ENCODE results near the gene ALDH5A1. TPM values are rescaled to one million over a fixed set of nuclear protein-coding genes. Genes with fewer than 3 reads are reported as not detected.

The ALDH5A1 gene
- total and polyA plus RNA-seq, 7 donors = 3.5 to 41.7 (median 16.7) TPM

GRCh38 chr6:24540197-24540596 is 45.4 kb downstream of the ALDH5A1 start:
- Histone ChIP-seq H3K27me3 (ENCODE audit: insufficient read depth in 3 of 3, low read length in 2 of 3) (no peaks in the 10 kb centered on the region), H3K27ac (no peak overlapping the region), H3K36me3 (ENCODE audit: insufficient read depth in 1 of 2, low read depth in 1 of 2) (peaks cover 3 to 31% of the 10 kb centered on the region in 2 donors), H3K4me1 (no peaks in the 10 kb centered on the region), H3K4me3 (no peak overlapping the region), H3K9me3 (no peaks in the 10 kb centered on the region)
- intact Hi-C loops (cut with DNase I) = no loop called here
- TF ChIP-seq CTCF (IDR thresholded peaks at IDR 0.05) = no peak
- DNase-seq = no peak
- 95 to 99% (median 96%) methylated on average over 3 of the region's 3 CpGs for WGBS, 3 donors
- ATAC-seq = no peak

- Histone ChIP-seq H3K4me3 (no peak overlapping the region), H3K9me3 (no peaks in the 10 kb centered on the region), H3K36me3 (ENCODE audit: insufficient read depth in 1 of 2, low read depth in 1 of 2) (peaks cover 3 to 13% of the 10 kb centered on the region in 2 donors), H3K27ac (no peak overlapping the region), H3K27me3 (ENCODE audit: insufficient read depth in 3 of 3, low read length in 2 of 3) (no peaks in the 10 kb centered on the region), H3K4me1 (no peaks in the 10 kb centered on the region)
- TF ChIP-seq CTCF (IDR thresholded peaks at IDR 0.05) = no peak
- no peak for DNase-seq
- WGBS, 3 donors = 67 to 75% (median 71%) methylated on average over 4 of the region's 4 CpGs
- ATAC-seq = no peak
- intact Hi-C loops (cut with DNase I) = no loop called here
These were observed 48.9 kb downstream of the ALDH5A1 start for GRCh38 chr6:24543683-24544082.

GRCh38 chr6:24545183-24545582 is 50.4 kb downstream of the ALDH5A1 start:
- no peak for TF ChIP-seq CTCF (IDR thresholded peaks at IDR 0.05)
- DNase-seq (no peak), ATAC-seq (no peak)
- Histone ChIP-seq H3K4me3 (no peak overlapping the region), H3K27me3 (ENCODE audit: insufficient read depth in 3 of 3, low read length in 2 of 3) (no peaks in the 10 kb centered on the region), H3K27ac (no peak overlapping the region), H3K9me3 (no peaks in the 10 kb centered on the region), H3K4me1 (no peaks in the 10 kb centered on the region), H3K36me3 (ENCODE audit: insufficient read depth in 1 of 2, low read depth in 1 of 2) (peaks cover 0 to under 1% of the 10 kb centered on the region in 2 donors)
- intact Hi-C loops (cut with DNase I) = no loop called here
- WGBS, 3 donors = 91 to 99% (median 95%) methylated on average over 3 of the region's 3 CpGs

- H3K9me3 ChIP-seq = no peaks in the 10 kb centered on the region
- TF ChIP-seq CTCF (IDR thresholded peaks at IDR 0.05) = no peak
- H3K27me3 ChIP-seq (ENCODE audit: insufficient read depth in 3 of 3, low read length in 2 of 3) = no peaks in the 10 kb centered on the region
- H3K27ac ChIP-seq = no peak overlapping the region
- no peak for ATAC-seq
- no peaks in the 10 kb centered on the region for H3K4me1 ChIP-seq
- WGBS, 3 donors = 83 to 85% (median 84%) methylated on average over 3 of the region's 3 CpGs
- DNase-seq = no peak
- intact Hi-C loops (cut with DNase I) = no loop called here
- no peaks in the 10 kb centered on the region for H3K36me3 ChIP-seq (ENCODE audit: insufficient read depth in 1 of 2, low read depth in 1 of 2)
- H3K4me3 ChIP-seq = no peak overlapping the region
These were observed 50.9 kb downstream of the ALDH5A1 start for GRCh38 chr6:24545691-24546090.

- H3K27ac ChIP-seq = no peak overlapping the region
- no peaks in the 10 kb centered on the region for H3K27me3 ChIP-seq (ENCODE audit: insufficient read depth in 3 of 3, low read length in 2 of 3)
- no peak for ATAC-seq
- TF ChIP-seq CTCF (IDR thresholded peaks at IDR 0.05) = no peak
- intact Hi-C loops (cut with DNase I) = no loop called here
- no peak overlapping the region for H3K4me3 ChIP-seq
- no peaks in the 10 kb centered on the region for H3K36me3 ChIP-seq (ENCODE audit: insufficient read depth in 1 of 2, low read depth in 1 of 2)
- H3K4me1 ChIP-seq = no peaks in the 10 kb centered on the region
- no peak for DNase-seq
- H3K9me3 ChIP-seq = no peaks in the 10 kb centered on the region
- WGBS, 3 donors = 77 to 79% (median 77%) methylated on average over 7 of the region's 7 CpGs
These were observed 51.7 kb downstream of the ALDH5A1 start for GRCh38 chr6:24546439-24546838.
